T-helper 22 cell (primary cell): ENCODE results near the gene TNFRSF13B.
"Not testable (repeated sequence)": the region's sequence is repeated elsewhere in the genome, so short reads cannot be mapped to it uniquely, and the experiment has no call there.

Experiments used
- DNase-seq: peaks from one replicate; pipeline ENCODE4 v3.0.0-alpha.2; 2020; ENCODE audit warnings: low read depth

TNFRSF13B gene

GRCh38 chr17:16908273-16908672, 63.6 kb downstream of the TNFRSF13B start:
- DNase-seq: no peak

- no peak for DNase-seq
These were observed 65.2 kb downstream of the TNFRSF13B start for GRCh38 chr17:16906680-16907079.

GRCh38 chr17:16905593-16906191, 66.2 kb downstream of the TNFRSF13B start:
- no peak for DNase-seq

DNA sequence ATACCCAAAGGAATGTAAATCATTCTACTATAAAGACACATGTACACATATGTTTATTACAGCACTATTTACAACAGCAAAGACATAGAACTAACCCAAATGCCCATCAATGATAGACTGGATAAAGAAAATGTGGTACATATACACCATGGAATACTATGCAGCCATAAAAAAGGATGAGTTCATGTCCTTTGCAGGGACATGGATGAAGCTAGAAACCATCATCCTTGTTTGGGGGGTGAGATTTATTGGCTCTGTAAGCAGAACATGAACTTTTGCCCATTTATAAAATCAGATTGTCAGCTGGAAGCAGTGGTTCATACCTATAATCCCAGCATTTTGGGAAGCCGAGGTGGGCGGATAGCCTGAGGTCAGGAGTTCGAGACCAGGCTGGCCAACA, 68.8 kb downstream of the TNFRSF13B start:
- DNase-seq: not testable (repeated sequence)

GRCh38 chr17:16900288-16900882, 71.5 kb downstream of the TNFRSF13B start:
- DNase-seq: no peak

- DNase-seq: not testable (repeated sequence)
These were observed 74.6 kb downstream of the TNFRSF13B start for GRCh38 chr17:16897211-16897896.

DNA sequence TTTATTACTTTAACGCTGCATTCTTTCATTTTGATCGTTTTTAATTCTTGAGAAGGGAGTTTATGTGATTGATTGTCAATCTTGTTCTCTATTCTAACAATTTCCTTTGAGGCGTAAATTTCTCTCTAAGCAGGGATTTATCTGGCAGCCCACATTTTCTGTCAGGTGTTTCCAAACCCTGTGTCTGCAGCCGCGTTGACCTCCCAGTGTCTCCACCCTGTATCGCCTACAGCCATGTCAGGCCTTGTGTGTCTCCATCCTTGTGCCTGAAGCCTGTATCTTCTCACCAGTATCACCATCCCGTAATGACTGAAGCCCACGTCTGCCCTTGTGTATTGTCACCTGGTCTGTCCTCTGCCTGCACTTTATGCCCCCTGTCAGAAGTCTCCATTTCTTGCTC, 75.7 kb downstream of the TNFRSF13B start:
- not testable (repeated sequence) for DNase-seq

DNA sequence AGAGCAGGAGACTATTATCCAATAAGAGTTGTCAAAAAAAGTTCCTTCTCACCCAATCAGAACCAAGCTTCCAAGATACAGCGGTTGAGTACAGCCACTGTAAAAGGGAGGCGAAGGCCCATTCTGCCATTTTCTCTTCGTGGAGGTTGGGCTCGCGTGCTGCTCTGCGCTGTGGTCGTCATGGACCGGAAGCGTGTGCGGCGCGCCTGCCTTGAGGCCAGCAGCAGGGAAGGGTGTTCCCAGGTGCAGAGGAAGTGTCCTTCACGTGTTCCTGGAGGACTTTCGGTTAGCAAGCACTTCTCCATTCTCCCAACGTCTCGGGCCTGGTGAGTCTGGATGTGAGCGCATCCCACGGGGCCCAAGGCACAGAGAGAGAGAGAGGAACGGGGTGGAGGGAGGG, 78.4 kb downstream of the TNFRSF13B start:
- DNase-seq: not testable (repeated sequence)

DNA sequence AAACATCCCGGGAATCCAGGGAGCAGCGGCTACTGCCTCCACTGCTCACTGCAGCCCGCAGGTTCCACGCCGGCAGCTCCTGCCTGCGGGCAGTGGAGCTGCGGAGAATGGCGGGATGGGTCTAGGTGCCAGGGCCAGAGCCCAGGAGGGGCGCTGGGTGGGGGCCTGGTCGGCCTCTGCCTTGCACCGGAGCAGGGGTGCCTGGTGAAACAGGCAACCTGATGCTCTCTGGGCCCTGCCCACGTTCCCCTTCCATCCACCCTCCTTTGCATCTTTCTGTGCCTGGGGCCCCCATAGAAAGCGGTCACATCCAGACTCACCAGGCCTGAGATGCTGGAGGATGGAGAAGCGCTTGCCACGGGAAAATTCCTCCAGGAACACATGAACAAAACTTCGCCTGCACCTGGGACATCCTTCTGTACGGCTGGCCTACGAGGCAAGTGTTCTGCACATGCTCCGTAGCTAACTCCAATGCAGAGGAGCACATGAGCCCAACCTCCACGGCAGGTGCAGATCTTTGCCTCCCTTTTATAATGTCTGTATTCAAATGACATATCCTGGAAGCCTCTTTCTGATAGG, 79.0 kb downstream of the TNFRSF13B start:
- not testable (repeated sequence) for DNase-seq

GRCh38 chr17:16889088-16889465, 82.8 kb downstream of the TNFRSF13B start:
- no peak for DNase-seq
